H9 (cell line): Measurements from ENCODE around the gene NLGN4X. TPM values are rescaled to one million over a fixed set of nuclear protein-coding genes. Genes with fewer than 3 reads are reported as not detected.

Experiments
- DNase-seq: peaks from one replicate; pipeline ENCODE4 v3.0.0-alpha.2; 2017
- H2AFZ ChIP-seq: one replicate; pipeline ENCODE4 v1.6.1; 2013; ENCODE audit warnings: mild to moderate bottlenecking, low read length, control low read depth, moderate library complexity
- H2AK5ac ChIP-seq: 2 replicates; pipeline ENCODE4 v1.6.1; 2013; ENCODE audit warnings: low read length, control low read depth, mixed read lengths; ENCODE audit not compliant: insufficient read length
- H2BK120ac ChIP-seq: one replicate; pipeline ENCODE4 v1.6.1; 2013; ENCODE audit warnings: low read depth, mild to moderate bottlenecking, low read length, control low read depth, inconsistent platforms; ENCODE audit not compliant: poor library complexity, severe bottlenecking
- H2BK12ac ChIP-seq: 2 replicates; pipeline ENCODE4 v1.6.1; 2013; ENCODE audit warnings: low read length, control low read depth, mixed read lengths, low read depth; ENCODE audit not compliant: insufficient read length
- H2BK15ac ChIP-seq: 2 replicates; pipeline ENCODE4 v1.6.1; 2013; ENCODE audit warnings: low read depth, low read length, control low read depth
- H2BK20ac ChIP-seq: one replicate; pipeline ENCODE4 v1.6.1; 2013; ENCODE audit warnings: low read depth, mild to moderate bottlenecking, low read length, control low read depth, inconsistent platforms; ENCODE audit not compliant: poor library complexity, severe bottlenecking
- H2BK5ac ChIP-seq: 2 replicates; pipeline ENCODE4 v1.6.1; 2013; ENCODE audit warnings: low read length, control low read depth, mixed read lengths; ENCODE audit not compliant: insufficient read length
- H3K14ac ChIP-seq: 2 replicates; pipeline ENCODE4 v1.6.1; 2013; ENCODE audit warnings: low read length, control low read depth; ENCODE audit not compliant: insufficient read depth
- H3K18ac ChIP-seq: 2 replicates; pipeline ENCODE4 v1.6.1; 2013; ENCODE audit warnings: low read depth, mild to moderate bottlenecking, mixed read lengths, low read length, control low read depth; ENCODE audit not compliant: insufficient read length
- H3K23ac ChIP-seq: 2 replicates; pipeline ENCODE4 v1.6.1; 2013; ENCODE audit warnings: low read length, control low read depth, mixed read lengths, low read depth; ENCODE audit not compliant: insufficient read length
- H3K23me2 ChIP-seq: 2 replicates; pipeline ENCODE4 v1.6.1; 2013; ENCODE audit warnings: low read depth, mild to moderate bottlenecking, mixed read lengths, low read length, control low read depth; ENCODE audit not compliant: insufficient read length, poor library complexity, severe bottlenecking
- H3K27ac ChIP-seq: 2 replicates; pipeline ENCODE4 v1.5.1; 2013; ENCODE audit warnings: low read length, control low read depth, mixed read lengths, low read depth; ENCODE audit not compliant: insufficient read length
- H3K27me3 ChIP-seq: 2 replicates; pipeline ENCODE4 v1.6.1; 2013; ENCODE audit warnings: low read length, control low read depth, inconsistent platforms; ENCODE audit not compliant: insufficient read depth
- H3K4ac ChIP-seq: 2 replicates; pipeline ENCODE4 v1.6.1; 2013; ENCODE audit warnings: low read depth, mild to moderate bottlenecking, control low read depth, inconsistent platforms, low read length, moderate library complexity
- H3K4me1 ChIP-seq: 2 replicates; pipeline ENCODE4 v1.6.1; 2013; ENCODE audit warnings: low read length, control low read depth, inconsistent platforms; ENCODE audit not compliant: insufficient read depth
- H3K4me2 ChIP-seq: 2 replicates; pipeline ENCODE4 v1.6.1; 2013; ENCODE audit warnings: low read length, control low read depth, mixed read lengths; ENCODE audit not compliant: insufficient read length, insufficient read depth
- H3K56ac ChIP-seq: 2 replicates; pipeline ENCODE4 v1.6.1; 2013; ENCODE audit warnings: low read depth, mild to moderate bottlenecking, mixed read lengths, low read length, control low read depth; ENCODE audit not compliant: insufficient read length
- H3K79me1 ChIP-seq: 2 replicates; pipeline ENCODE4 v1.6.1; 2013; ENCODE audit warnings: low read depth, mild to moderate bottlenecking, moderate library complexity, low read length, control low read depth, inconsistent platforms; ENCODE audit not compliant: insufficient read depth, poor library complexity, severe bottlenecking
- H3K79me2 ChIP-seq: 2 replicates; pipeline ENCODE4 v1.6.1; 2013; ENCODE audit warnings: low read length, control low read depth, inconsistent platforms; ENCODE audit not compliant: insufficient read depth
- H3K9ac ChIP-seq: 2 replicates; pipeline ENCODE4 v1.6.1; 2013; ENCODE audit warnings: low read length, control low read depth, mixed read lengths; ENCODE audit not compliant: insufficient read length; ENCODE audit errors: extremely low read depth
- H3K9me3 ChIP-seq: one replicate; pipeline ENCODE4 v1.6.1; 2013; ENCODE audit warnings: low read depth, low read length, inconsistent platforms; ENCODE audit not compliant: control insufficient read depth
- H3T11ph ChIP-seq: one replicate; pipeline ENCODE4 v1.6.1; 2013; ENCODE audit warnings: mild to moderate bottlenecking, low read length, control low read depth, inconsistent platforms
- H4K20me1 ChIP-seq: one replicate; pipeline ENCODE4 v1.6.1; 2013; ENCODE audit not compliant: control insufficient read depth, insufficient read length, insufficient read depth
- H4K5ac ChIP-seq: 2 replicates; pipeline ENCODE4 v1.6.1; 2013; ENCODE audit warnings: low read depth, mild to moderate bottlenecking, mixed read lengths, low read length, control low read depth; ENCODE audit not compliant: insufficient read length
- H4K8ac ChIP-seq: replicated peaks from 2 replicates; pipeline ENCODE4 v1.6.1; 2013; ENCODE audit warnings: low read length, control low read depth, mixed read lengths, low read depth; ENCODE audit not compliant: insufficient read length
- H4K91ac ChIP-seq: 2 replicates; pipeline ENCODE4 v1.6.1; 2013; ENCODE audit warnings: low read depth, mild to moderate bottlenecking, moderate library complexity, mixed read lengths, low read length, control low read depth; ENCODE audit not compliant: insufficient read length
- H3K27ac Mint-ChIP-seq, 3 experiments: 2 replicates in 2 of 3; 3 replicates in 1 of 3; pipeline ENCODE4 v1.8.0; 2020 to 2021; ENCODE audit warnings: mixed read lengths in 3 of 3, mild to moderate bottlenecking in 1 of 3, moderate library complexity in 1 of 3
- H3K27me3 Mint-ChIP-seq: 2 replicates; pipeline ENCODE4 v1.8.0; 2021; ENCODE audit warnings: low read depth, mild to moderate bottlenecking, moderate library complexity, mixed read lengths
- H3K36me3 Mint-ChIP-seq, 3 experiments: 2 replicates in 2 of 3; 3 replicates in 1 of 3; pipeline ENCODE4 v1.8.0; 2020 to 2021; ENCODE audit warnings: low read depth in 3 of 3, mixed read lengths in 3 of 3; ENCODE audit not compliant: insufficient read depth in 1 of 3
- H3K4me1 Mint-ChIP-seq, 2 experiments: 2 replicates each; pipeline ENCODE4 v1.8.0; 2020; ENCODE audit warnings: mixed read lengths in 2 of 2
- H3K4me3 Mint-ChIP-seq, 2 experiments: 2 replicates in 1 of 2; 3 replicates in 1 of 2; pipeline ENCODE4 v1.8.0; 2020 to 2021; ENCODE audit warnings: mild to moderate bottlenecking in 2 of 2, mixed read lengths in 2 of 2, moderate library complexity in 1 of 2
- H3K9me3 Mint-ChIP-seq, 2 experiments: 2 replicates in 1 of 2; 3 replicates in 1 of 2; pipeline ENCODE4 v1.8.0; 2020; ENCODE audit warnings: mild to moderate bottlenecking in 2 of 2, mixed read lengths in 2 of 2, moderate library complexity in 1 of 2
- WGBS: extraction: QIAGEN DNeasy Blood & Tissue Kit; methylation state at CpG from one replicate; pipeline ENCODE4 v1.1.7; 2013; ENCODE audit warnings: missing lambda C conversion rate, low lambda C conversion rate, mixed read lengths; ENCODE audit not compliant: insufficient read length; ENCODE audit errors: extremely low coverage; 5-methylcytosine and 5-hydroxymethylcytosine counted together
- total RNA-seq: library from RNA; stranded (reverse); gene quantifications from 2 replicates; pipeline ENCODE4 v1.2.1, GENCODE V29; 2021
- TF ChIP-seq, protein P1 (sequence below): fragments of 200-600 bp; sonication (generic); conservative IDR thresholded peaks from 3 replicates; pipeline ENCODE4 v1.8.0; 2021; ENCODE audit warnings: antibody characterized with exemption, mild to moderate bottlenecking

NLGN4X gene
- total RNA-seq, 1 experiment from 2014 or later, result 111 TPM

- Histone ChIP-seq H3K27me3 (no peaks in the 10 kb centered on the region), H3K9me3 (no peaks in the 10 kb centered on the region), H2BK120ac (no peak overlapping the region), H3K9ac (no peak overlapping the region), H3K4me2 (no peak overlapping the region), H2BK15ac (no peak overlapping the region), H3K23ac (no peak overlapping the region), H3K14ac (no peak overlapping the region), H4K5ac (no peak overlapping the region), H2BK5ac (no peak overlapping the region), H2AFZ (no peak overlapping the region), H3K18ac (no peak overlapping the region), H4K20me1 (no peaks in the 10 kb centered on the region), H2BK12ac (no peak overlapping the region), H3K23me2 (no peaks in the 10 kb centered on the region), H3K56ac (no peak overlapping the region), H3K79me1 (no peaks in the 10 kb centered on the region), H2AK5ac (no peak overlapping the region), H3K4ac (no peak overlapping the region), H4K8ac (no peak overlapping the region), H4K91ac (no peak overlapping the region), H3T11ph (no peak overlapping the region), H3K4me1 (no peaks in the 10 kb centered on the region), H3K27ac (no peak overlapping the region), H2BK20ac (no peak overlapping the region), H3K79me2 (no peaks in the 10 kb centered on the region)
- no peak overlapping the region for H3K27ac Mint-ChIP-seq
- no peaks in the 10 kb centered on the region for H3K36me3 Mint-ChIP-seq
- WGBS, result no CpG with 5 or more reads among the region's 2 CpGs
- H3K27me3 Mint-ChIP-seq, result no peaks in the 10 kb centered on the region
- H3K9me3 Mint-ChIP-seq, result no peaks in the 10 kb centered on the region
- TF ChIP-seq, protein P1, sequence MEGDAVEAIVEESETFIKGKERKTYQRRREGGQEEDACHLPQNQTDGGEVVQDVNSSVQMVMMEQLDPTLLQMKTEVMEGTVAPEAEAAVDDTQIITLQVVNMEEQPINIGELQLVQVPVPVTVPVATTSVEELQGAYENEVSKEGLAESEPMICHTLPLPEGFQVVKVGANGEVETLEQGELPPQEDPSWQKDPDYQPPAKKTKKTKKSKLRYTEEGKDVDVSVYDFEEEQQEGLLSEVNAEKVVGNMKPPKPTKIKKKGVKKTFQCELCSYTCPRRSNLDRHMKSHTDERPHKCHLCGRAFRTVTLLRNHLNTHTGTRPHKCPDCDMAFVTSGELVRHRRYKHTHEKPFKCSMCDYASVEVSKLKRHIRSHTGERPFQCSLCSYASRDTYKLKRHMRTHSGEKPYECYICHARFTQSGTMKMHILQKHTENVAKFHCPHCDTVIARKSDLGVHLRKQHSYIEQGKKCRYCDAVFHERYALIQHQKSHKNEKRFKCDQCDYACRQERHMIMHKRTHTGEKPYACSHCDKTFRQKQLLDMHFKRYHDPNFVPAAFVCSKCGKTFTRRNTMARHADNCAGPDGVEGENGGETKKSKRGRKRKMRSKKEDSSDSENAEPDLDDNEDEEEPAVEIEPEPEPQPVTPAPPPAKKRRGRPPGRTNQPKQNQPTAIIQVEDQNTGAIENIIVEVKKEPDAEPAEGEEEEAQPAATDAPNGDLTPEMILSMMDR, result no peak
- no peak overlapping the region for H3K4me3 Mint-ChIP-seq
- no peak for DNase-seq
- no peaks in the 10 kb centered on the region for H3K4me1 Mint-ChIP-seq
These were observed 386.1 kb downstream of the NLGN4X start for GRCh38 chrX:5842601-5843000.
